ENCODE results near the gene ZIM2. TPM values are rescaled to one million over a fixed set of nuclear protein-coding genes. Genes with fewer than 3 reads are reported as not detected.

ZIM2 gene
- polyA plus RNA-seq (2013, experiment 1 of 2): 2.7 TPM
- polyA plus RNA-seq (2013, experiment 2 of 2): 2.3 TPM

- Histone ChIP-seq H3K18ac (ENCODE audit: low read length) (peak within 1 kb of the TSS; percentile 87), H2AFZ (ENCODE audit: low read length) (no peak within 1 kb of the TSS), H2AK5ac (ENCODE audit: low read depth, low read length) (no peak within 1 kb of the TSS), H2BK5ac (ENCODE audit: low read length) (no peak within 1 kb of the TSS), H2BK120ac (ENCODE audit: low read depth, low read length) (peak within 1 kb of the TSS; percentile 47), H3K4me3 (ENCODE audit: low read length in 2 of 2) (peak within 1 kb of the TSS in 1 of 2 donors; percentile 90), H3K27me3 (ENCODE audit: control insufficient read depth in 3 of 3, insufficient read depth in 3 of 3, low read depth in 1 of 3, low read length in 3 of 3) (peaks cover 0 to 7% (median 0%) of the 10 kb centered on the region in 3 experiments), H4K8ac (ENCODE audit: low read depth, low read length) (peak within 1 kb of the TSS; percentile 32), H4K91ac (ENCODE audit: low read depth, low read length, poor library complexity) (no peak within 1 kb of the TSS), H3K4ac (ENCODE audit: low read length) (no peak within 1 kb of the TSS), H3K14ac (ENCODE audit: low read length) (peak within 1 kb of the TSS; percentile 56), H3K4me2 (ENCODE audit: insufficient read depth, low read length, poor library complexity, severe bottlenecking) (peak within 1 kb of the TSS; percentile 58), H3K36me3 (replicated peaks in 1 of 2; ENCODE audit: control insufficient read depth in 2 of 2, insufficient read depth in 2 of 2, low read length in 2 of 2) (peaks cover 0 to 5% of the 10 kb centered on the region in 2 donors), H3K27ac (replicated peaks; ENCODE audit: low read length) (peak within 1 kb of the TSS; percentile 80), H2BK12ac (ENCODE audit: low read length) (no peak within 1 kb of the TSS), H3K23ac (ENCODE audit: low read depth, low read length, poor library complexity) (no peak within 1 kb of the TSS), H2BK15ac (ENCODE audit: low read length) (no peak within 1 kb of the TSS), H3K79me1 (ENCODE audit: low read depth, low read length) (peaks cover 7% of the 10 kb centered on the region), H3K9me3 (replicated peaks in 1 of 2; ENCODE audit: control insufficient read depth in 2 of 2, insufficient read depth in 1 of 2, low read depth in 1 of 2, low read length in 2 of 2) (peaks cover 6 to 15% of the 10 kb centered on the region in 2 donors), H3K9ac (ENCODE audit: low read depth, low read length, poor library complexity) (peak within 1 kb of the TSS; percentile 97), H3K4me1 (ENCODE audit: control insufficient read depth in 2 of 2, insufficient read depth in 1 of 2, low read depth in 1 of 2, low read length in 2 of 2) (no peaks in the 10 kb centered on the region)
- DNase-seq (ENCODE audit: low spot score): peak; percentile 82
- no CpG with 5 or more reads among the region's 49 CpGs for WGBS, 2 donors (ENCODE audit: extremely low coverage in 2 of 2, insufficient read length in 2 of 2, insufficient replicate concordance in 1 of 2)
Observed at GRCh38 chr19:56840451-56841192, at the start of gene ZIM2, which contains the start of gene PEG3. ZIM2 (minus strand) TSS chr19:56840726; CDS start chr19:56824277, 16,449 bp downstream. PEG3 (minus strand) TSS chr19:56840726; CDS start chr19:56824655, 16,071 bp downstream.

GRCh38 chr19:56885173-56885985 is 44.9 kb upstream of the ZIM2 start:
- Histone ChIP-seq H2BK12ac (ENCODE audit: low read length) (no peak overlapping the region), H3K36me3 (replicated peaks in 1 of 2; ENCODE audit: control insufficient read depth in 2 of 2, insufficient read depth in 2 of 2, low read length in 2 of 2) (no peaks in the 10 kb centered on the region), H2AK5ac (ENCODE audit: low read depth, low read length) (no peak overlapping the region), H3K4me2 (ENCODE audit: insufficient read depth, low read length, poor library complexity, severe bottlenecking) (no peak overlapping the region), H3K9ac (ENCODE audit: low read depth, low read length, poor library complexity) (no peak overlapping the region), H3K4ac (ENCODE audit: low read length) (no peak overlapping the region), H3K4me1 (ENCODE audit: control insufficient read depth in 2 of 2, insufficient read depth in 1 of 2, low read depth in 1 of 2, low read length in 2 of 2) (no peaks in the 10 kb centered on the region), H4K91ac (ENCODE audit: low read depth, low read length, poor library complexity) (no peak overlapping the region), H3K4me3 (ENCODE audit: low read length in 2 of 2) (no peak overlapping the region), H3K27me3 (ENCODE audit: control insufficient read depth in 3 of 3, insufficient read depth in 3 of 3, low read depth in 1 of 3, low read length in 3 of 3) (peaks cover 0 to 7% (median 0%) of the 10 kb centered on the region in 3 experiments), H3K27ac (replicated peaks; ENCODE audit: low read length) (no peak overlapping the region), H3K14ac (ENCODE audit: low read length) (no peak overlapping the region), H2BK120ac (ENCODE audit: low read depth, low read length) (no peak overlapping the region), H3K79me1 (ENCODE audit: low read depth, low read length) (no peaks in the 10 kb centered on the region), H2BK5ac (ENCODE audit: low read length) (no peak overlapping the region), H2AFZ (ENCODE audit: low read length) (no peak overlapping the region), H3K23ac (ENCODE audit: low read depth, low read length, poor library complexity) (no peak overlapping the region), H4K8ac (ENCODE audit: low read depth, low read length) (no peak overlapping the region), H2BK15ac (ENCODE audit: low read length) (no peak overlapping the region), H3K9me3 (replicated peaks in 1 of 2; ENCODE audit: control insufficient read depth in 2 of 2, insufficient read depth in 1 of 2, low read depth in 1 of 2, low read length in 2 of 2) (peaks cover 0 to 16% of the 10 kb centered on the region in 2 donors), H3K18ac (ENCODE audit: low read length) (no peak overlapping the region)
- no peak for DNase-seq (ENCODE audit: low spot score)
- no CpG with 5 or more reads among the region's 14 CpGs for WGBS, 2 donors (ENCODE audit: extremely low coverage in 2 of 2, insufficient read length in 2 of 2, insufficient replicate concordance in 1 of 2)

GRCh38 chr19:56884441-56884840 is 43.9 kb upstream of the ZIM2 start:
- no peak overlapping the region for H3K27ac ChIP-seq (replicated peaks; ENCODE audit: low read length)
- H3K4me2 ChIP-seq (ENCODE audit: insufficient read depth, low read length, poor library complexity, severe bottlenecking): no peak overlapping the region
- no peak overlapping the region for H2AK5ac ChIP-seq (ENCODE audit: low read depth, low read length)
- H2AFZ ChIP-seq (ENCODE audit: low read length): no peak overlapping the region
- H2BK15ac ChIP-seq (ENCODE audit: low read length): no peak overlapping the region
- peaks cover 2 to 16% of the 10 kb centered on the region in 2 donors for H3K9me3 ChIP-seq (replicated peaks in 1 of 2; ENCODE audit: control insufficient read depth in 2 of 2, insufficient read depth in 1 of 2, low read depth in 1 of 2, low read length in 2 of 2)
- H3K4me1 ChIP-seq (ENCODE audit: control insufficient read depth in 2 of 2, insufficient read depth in 1 of 2, low read depth in 1 of 2, low read length in 2 of 2): no peaks in the 10 kb centered on the region
- no peak overlapping the region for H4K8ac ChIP-seq (ENCODE audit: low read depth, low read length)
- no peak overlapping the region for H3K9ac ChIP-seq (ENCODE audit: low read depth, low read length, poor library complexity)
- H4K91ac ChIP-seq (ENCODE audit: low read depth, low read length, poor library complexity): no peak overlapping the region
- H3K27me3 ChIP-seq (ENCODE audit: control insufficient read depth in 3 of 3, insufficient read depth in 3 of 3, low read depth in 1 of 3, low read length in 3 of 3): peaks cover 0 to 7% (median 0%) of the 10 kb centered on the region in 3 experiments
- no peak overlapping the region for H3K4ac ChIP-seq (ENCODE audit: low read length)
- H2BK12ac ChIP-seq (ENCODE audit: low read length): no peak overlapping the region
- WGBS, 2 donors (ENCODE audit: extremely low coverage in 2 of 2, insufficient read length in 2 of 2, insufficient replicate concordance in 1 of 2): no CpG with 5 or more reads among the region's 5 CpGs
- H3K14ac ChIP-seq (ENCODE audit: low read length): no peak overlapping the region
- no peak overlapping the region for H3K23ac ChIP-seq (ENCODE audit: low read depth, low read length, poor library complexity)
- DNase-seq (ENCODE audit: low spot score): no peak
- H2BK5ac ChIP-seq (ENCODE audit: low read length): no peak overlapping the region
- no peaks in the 10 kb centered on the region for H3K36me3 ChIP-seq (replicated peaks in 1 of 2; ENCODE audit: control insufficient read depth in 2 of 2, insufficient read depth in 2 of 2, low read length in 2 of 2)
- no peak overlapping the region for H3K18ac ChIP-seq (ENCODE audit: low read length)
- H2BK120ac ChIP-seq (ENCODE audit: low read depth, low read length): no peak overlapping the region
- no peaks in the 10 kb centered on the region for H3K79me1 ChIP-seq (ENCODE audit: low read depth, low read length)
- H3K4me3 ChIP-seq (ENCODE audit: low read length in 2 of 2): no peak overlapping the region
